A673 (cell line): Measurements from ENCODE around the gene DENND1A. TPM values are rescaled to one million over a fixed set of nuclear protein-coding genes. Genes with fewer than 3 reads are reported as not detected.

Source experiments
- BruUV-seq: library from RNA; stranded (reverse); fragments of 400-500 nt; replicated peaks from 2 replicates; lab custom pipeline; 2021; lab: Mats Ljungman, UMichigan
- CTCF ChIA-PET: fragments of 300-600 bp; sonication (Branson Sonifier 250); formaldehyde crosslinking; loops from one replicate; lab custom pipeline; 2022; ENCODE audit warnings: antibody characterized with exemption; lab: Charles Lee
- POLR2A ChIA-PET: fragments of 300-600 bp; sonication (Branson Sonifier 250); formaldehyde crosslinking; loops from one replicate; lab custom pipeline; 2022; ENCODE audit warnings: antibody characterized with exemption; ENCODE audit not compliant: low non-redundant PET; lab: Charles Lee
- DNase-seq: peaks from one replicate; pipeline ENCODE4 v3.0.0-alpha.2; 2015; ENCODE audit warnings: low spot score
- H3K27ac ChIP-seq: fragments of 200-600 bp; sonication (generic); 2 replicates; pipeline ENCODE4 v1.5.1; 2016; ENCODE audit warnings: mixed run types, low read depth, mild to moderate bottlenecking, mixed read lengths, antibody characterized with exemption, low read length; ENCODE audit not compliant: poor library complexity, severe bottlenecking
- H3K27me3 ChIP-seq: fragments of 200-600 bp; sonication (generic); replicated peaks from 2 replicates; pipeline ENCODE4 v1.6.1; 2017; ENCODE audit warnings: mixed run types, low read depth, mild to moderate bottlenecking, mixed read lengths, antibody characterized with exemption, low read length; ENCODE audit not compliant: insufficient read depth, poor library complexity
- H3K36me3 ChIP-seq: fragments of 200-600 bp; sonication (generic); 2 replicates; pipeline ENCODE4 v1.6.1; 2016; ENCODE audit warnings: mixed run types, mild to moderate bottlenecking, mixed read lengths, antibody characterized with exemption, low read length; ENCODE audit not compliant: insufficient read depth, poor library complexity, severe bottlenecking
- H3K4me1 ChIP-seq: fragments of 200-600 bp; sonication (generic); 2 replicates; pipeline ENCODE4 v1.6.1; 2017; ENCODE audit warnings: mixed run types, mild to moderate bottlenecking, mixed read lengths, antibody characterized with exemption, low read length; ENCODE audit not compliant: insufficient read depth, poor library complexity, severe bottlenecking
- H3K4me3 ChIP-seq: fragments of 200-600 bp; sonication (generic); 2 replicates; pipeline ENCODE4 v1.5.1; 2016; ENCODE audit warnings: low read depth, mixed run types, mild to moderate bottlenecking, mixed read lengths, low read length; ENCODE audit not compliant: poor library complexity, severe bottlenecking
- H3K9me3 ChIP-seq: fragments of 200-600 bp; sonication (generic); 2 replicates; pipeline ENCODE4 v1.6.1; 2016; ENCODE audit warnings: mixed run types, low read depth, mild to moderate bottlenecking, mixed read lengths, antibody characterized with exemption, low read length; ENCODE audit not compliant: poor library complexity, severe bottlenecking
- CTCF ChIP-seq: fragments of 300-800, 200-600 bp; sonication (generic); conservative IDR thresholded peaks from 2 replicates; pipeline ENCODE4 v1.5.1; 2017; ENCODE audit warnings: low read depth, mild to moderate bottlenecking, antibody characterized with exemption, low read length, moderate library complexity, mixed read lengths
- EZH2 ChIP-seq: fragments of 200-600 bp; sonication (generic); IDR thresholded peaks from 2 replicates; pipeline ENCODE4 v1.6.1; 2017; ENCODE audit warnings: borderline replicate concordance, low read depth, mild to moderate bottlenecking, mixed read lengths, antibody characterized with exemption, low read length; ENCODE audit not compliant: poor library complexity, severe bottlenecking
- intact Hi-C: fragments of 100-400 bp; cut with micrococcal nuclease; formaldehyde crosslinking; loops from one replicate; pipeline ENCODE4 v1.10.0; 2022; ENCODE audit not compliant: unreplicated experiment
- total RNA-seq: library from RNA; stranded (reverse); gene quantifications from 2 replicates; pipeline ENCODE4 v1.2.3, GENCODE V29; 2021

The DENND1A gene
- total RNA-seq, 1 experiment from 2014 or later, result 12.0 TPM

GRCh38 chr9:123948286-123948685, 18.4 kb upstream of the DENND1A start:
- H3K4me3 ChIP-seq, result no peak overlapping the region
- peaks cover 9% of the 10 kb centered on the region for H3K27me3 ChIP-seq
- ChIA-PET CTCF (no interaction called here), POLR2A (no interaction called here)
- H3K9me3 ChIP-seq, result no peaks in the 10 kb centered on the region
- H3K4me1 ChIP-seq, result no peaks in the 10 kb centered on the region
- intact Hi-C loops, result no loop called here
- no peak for DNase-seq
- BruUV-seq, result no TSS peak
- H3K27ac ChIP-seq, result no peak overlapping the region
- H3K36me3 ChIP-seq, result no peaks in the 10 kb centered on the region
- TF ChIP-seq CTCF, result no peak
- TF ChIP-seq EZH2, result no peak

GRCh38 chr9:123947326-123947725, 17.4 kb upstream of the DENND1A start:
- Histone ChIP-seq H3K27ac (no peak overlapping the region), H3K4me1 (no peaks in the 10 kb centered on the region), H3K27me3 (peaks cover 9% of the 10 kb centered on the region), H3K9me3 (no peaks in the 10 kb centered on the region), H3K36me3 (no peaks in the 10 kb centered on the region), H3K4me3 (no peak overlapping the region)
- DNase-seq, result no peak
- intact Hi-C loops, result no loop called here
- no peak for TF ChIP-seq CTCF
- no peak for TF ChIP-seq EZH2
- no TSS peak for BruUV-seq
- POLR2A ChIA-PET, result no interaction called here
- CTCF ChIA-PET, result no interaction called here

- CTCF ChIA-PET, result no interaction called here
Observed at GRCh38 chr9:123946101-123946821, 16.3 kb upstream of the DENND1A start.

More at GRCh38 chr9:123946101-123946821, 16.3 kb upstream of the DENND1A start:
- H3K4me3 ChIP-seq, result no peak overlapping the region
- no peaks in the 10 kb centered on the region for H3K36me3 ChIP-seq
- no peak overlapping the region for H3K27ac ChIP-seq
- peaks cover 5% of the 10 kb centered on the region for H3K27me3 ChIP-seq
- no peaks in the 10 kb centered on the region for H3K4me1 ChIP-seq
- BruUV-seq, result no TSS peak
- no peaks in the 10 kb centered on the region for H3K9me3 ChIP-seq
- no peak for TF ChIP-seq EZH2
- no peak for TF ChIP-seq CTCF
- no peak for DNase-seq
- intact Hi-C loops, result no loop called here
- POLR2A ChIA-PET, result no interaction called here
